Activated T-cell treated with anti-CD3 and anti-CD28 coated beads, Interleukin-2, amount 50 U/mL, for 24 hours (primary cell): ENCODE data around the gene LHX3.

Experiments used
- DNase-seq: peaks from one replicate; pipeline ENCODE4 v3.0.0-alpha.2; 2020
- H3K27ac Mint-ChIP-seq: 2 replicates; pipeline ENCODE4 v1.8.0; 2020; ENCODE audit warnings: mild to moderate bottlenecking, mixed read lengths
- H3K27me3 Mint-ChIP-seq: 2 replicates; pipeline ENCODE4 v1.8.0; 2020; ENCODE audit warnings: mixed read lengths
- H3K36me3 Mint-ChIP-seq: 2 replicates; pipeline ENCODE4 v1.8.0; 2020; ENCODE audit warnings: low read depth, mixed read lengths
- H3K4me1 Mint-ChIP-seq: 2 replicates; pipeline ENCODE4 v1.8.0; 2020; ENCODE audit warnings: low read depth, mixed read lengths
- H3K4me3 Mint-ChIP-seq: 2 replicates; pipeline ENCODE4 v1.8.0; 2020; ENCODE audit warnings: mild to moderate bottlenecking, moderate library complexity, mixed read lengths
- H3K9me3 Mint-ChIP-seq: 2 replicates; pipeline ENCODE4 v1.8.0; 2020; ENCODE audit warnings: mixed read lengths

LHX3 gene

GRCh38 chr9:136191099-136191959 lies 13.6 kb downstream of the LHX3 start:
- Mint-ChIP-seq H3K4me1 (peaks cover 3% of the 10 kb centered on the region), H3K27ac (no peak overlapping the region)

GRCh38 chr9:136190656-136191055 lies 14.3 kb downstream of the LHX3 start:
- Mint-ChIP-seq H3K27me3 (peaks cover 66% of the 10 kb centered on the region), H3K36me3 (no peaks in the 10 kb centered on the region), H3K9me3 (no peaks in the 10 kb centered on the region), H3K27ac (no peak overlapping the region), H3K4me1 (no peaks in the 10 kb centered on the region), H3K4me3 (no peak overlapping the region)
- DNase-seq = no peak

More at GRCh38 chr9:136191099-136191959, 13.6 kb downstream of the LHX3 start:
- Mint-ChIP-seq H3K36me3 (no peaks in the 10 kb centered on the region), H3K27me3 (peaks cover 70% of the 10 kb centered on the region), H3K4me3 (no peak overlapping the region), H3K9me3 (no peaks in the 10 kb centered on the region)
- DNase-seq = no peak

DNA sequence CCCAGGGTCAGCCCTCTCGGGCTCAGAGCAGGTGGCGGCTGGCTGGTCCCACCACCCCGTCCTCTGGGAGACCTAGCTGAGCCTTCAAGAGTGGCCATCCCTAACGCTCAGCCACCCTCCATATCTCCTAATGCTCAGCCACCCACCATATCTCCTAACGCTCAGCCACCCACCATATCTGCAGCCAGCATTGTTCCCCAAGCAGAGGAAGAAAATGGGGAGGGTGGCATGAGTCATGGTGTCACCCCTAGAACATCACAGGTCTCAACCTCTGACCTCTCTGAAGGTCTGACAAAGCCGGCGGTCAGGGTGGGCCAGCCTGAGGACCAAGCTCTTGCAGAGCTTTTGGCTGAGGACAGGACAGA lies 14.7 kb downstream of the LHX3 start:
- no peaks in the 10 kb centered on the region for H3K9me3 Mint-ChIP-seq
- H3K4me3 Mint-ChIP-seq = no peak overlapping the region
- H3K4me1 Mint-ChIP-seq = no peaks in the 10 kb centered on the region
- no peak overlapping the region for H3K27ac Mint-ChIP-seq
- no peak for DNase-seq
- peaks cover 67% of the 10 kb centered on the region for H3K27me3 Mint-ChIP-seq
- no peaks in the 10 kb centered on the region for H3K36me3 Mint-ChIP-seq

DNA sequence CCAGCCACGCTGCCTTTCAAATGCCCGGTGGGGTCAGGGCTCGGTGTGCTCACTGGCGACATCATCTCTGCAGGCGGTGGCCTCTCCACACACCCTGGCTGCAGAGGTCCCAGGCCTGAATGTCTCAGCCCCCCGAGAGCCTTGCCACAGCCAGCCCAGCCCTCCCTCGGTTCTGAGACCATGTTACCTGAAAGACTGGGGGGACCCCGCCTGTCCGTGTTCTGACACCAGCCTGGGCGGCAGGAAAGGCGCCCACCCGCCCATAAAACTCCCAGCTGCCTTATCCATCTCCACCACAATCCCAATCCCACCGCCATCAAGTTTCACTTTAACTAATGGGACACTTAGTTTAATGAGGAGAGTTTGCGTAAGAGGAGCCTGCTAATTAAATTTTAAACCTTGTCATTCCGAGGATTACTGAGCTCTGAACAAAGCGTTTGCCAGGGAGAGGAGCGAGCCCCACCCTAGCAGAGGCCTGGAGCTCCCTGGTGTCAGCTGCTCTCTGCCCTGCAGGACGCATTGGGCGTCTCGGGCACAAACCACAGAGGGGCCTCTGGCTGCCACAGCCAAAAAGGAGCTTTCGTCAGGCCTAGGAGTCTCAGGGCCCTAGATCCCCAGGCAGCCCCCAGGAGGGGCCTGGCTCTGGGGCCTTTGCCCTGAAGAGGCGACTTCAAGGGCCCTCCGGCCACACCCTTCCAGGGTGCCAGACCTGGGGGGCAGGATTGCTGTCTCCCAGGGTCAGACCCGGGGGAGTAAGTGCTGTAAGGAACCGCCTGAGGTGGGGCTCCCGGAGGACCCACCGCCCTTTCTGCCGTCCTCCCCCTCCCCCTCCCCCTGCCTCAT lies 15.3 kb downstream of the LHX3 start:
- no peak for DNase-seq
- H3K27ac Mint-ChIP-seq = no peak overlapping the region

DNA sequence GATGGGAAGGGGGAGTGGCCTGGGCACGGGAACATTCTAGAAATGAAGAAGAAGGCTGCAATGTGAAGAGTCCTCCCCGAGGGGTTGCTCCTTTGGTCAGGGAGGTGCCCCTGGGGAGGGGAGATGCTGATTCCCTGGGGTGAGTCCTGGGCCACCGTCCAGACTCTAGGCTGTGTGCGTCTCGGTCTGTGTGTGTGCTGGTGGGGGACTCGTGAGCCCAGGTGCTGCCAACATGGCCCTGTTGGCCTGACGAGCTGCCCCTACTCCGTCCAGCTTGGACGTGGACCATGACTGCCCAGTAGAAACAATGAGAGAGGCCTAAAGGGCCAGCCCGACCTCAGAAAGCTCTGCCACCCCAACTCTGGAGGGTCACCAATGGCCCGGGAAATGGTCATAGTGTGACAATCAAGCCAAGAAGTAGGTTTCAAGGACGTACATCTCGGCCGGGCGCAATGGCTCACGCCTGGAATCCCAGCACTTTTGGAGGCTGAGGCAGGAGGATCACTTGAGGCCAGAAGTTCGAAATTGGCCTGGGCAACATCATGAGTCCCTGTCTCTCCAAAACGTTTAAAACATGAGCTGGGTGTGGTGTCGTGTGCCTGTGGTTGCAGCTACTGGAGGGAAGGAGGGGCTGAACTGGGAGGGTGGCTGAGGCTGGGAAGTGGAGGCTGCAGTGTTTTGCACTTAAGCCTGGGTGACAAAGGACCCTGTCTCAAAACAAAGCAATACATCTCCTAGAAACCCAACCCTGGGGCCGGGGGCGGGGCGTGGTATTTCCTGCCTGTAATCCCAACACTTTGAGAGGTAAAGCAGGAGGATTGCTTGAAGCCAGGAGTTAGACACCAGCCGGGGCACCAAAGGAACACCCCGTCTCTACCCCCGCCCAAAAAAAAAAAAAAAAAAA lies 17.0 kb downstream of the LHX3 start:
- Mint-ChIP-seq H3K27ac (no peak overlapping the region), H3K4me3 (no peak overlapping the region), H3K4me1 (no peaks in the 10 kb centered on the region), H3K36me3 (no peaks in the 10 kb centered on the region), H3K9me3 (no peaks in the 10 kb centered on the region), H3K27me3 (peaks cover 62% of the 10 kb centered on the region)
- DNase-seq = no peak

More for the DNA sequence above, 15.3 kb downstream of the LHX3 start:
- H3K36me3 Mint-ChIP-seq = no peaks in the 10 kb centered on the region
- no peaks in the 10 kb centered on the region for H3K9me3 Mint-ChIP-seq
- H3K27me3 Mint-ChIP-seq = peaks cover 67% of the 10 kb centered on the region
- H3K4me3 Mint-ChIP-seq = no peak overlapping the region
- no peaks in the 10 kb centered on the region for H3K4me1 Mint-ChIP-seq

DNA sequence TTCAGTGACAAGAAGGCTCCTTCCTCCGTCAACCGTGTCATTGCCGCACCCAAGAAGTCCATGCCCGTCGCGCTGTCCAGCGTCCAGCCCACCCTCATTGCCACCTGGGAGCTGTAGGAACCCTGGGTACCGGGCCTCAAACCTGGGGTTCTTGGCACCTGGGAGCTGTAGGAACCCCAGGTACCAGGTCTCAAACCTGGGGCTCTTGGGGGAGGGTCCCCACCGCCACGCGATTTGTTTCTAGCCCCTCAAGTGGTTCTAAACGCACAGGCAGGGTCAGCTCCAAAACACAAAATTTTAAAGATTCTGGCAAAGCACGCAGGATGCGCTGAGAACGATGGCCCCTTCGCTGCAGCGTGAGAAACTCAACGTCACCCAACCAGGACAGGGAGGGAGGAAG lies 17.7 kb downstream of the LHX3 start:
- H3K4me3 Mint-ChIP-seq = no peak overlapping the region
- no peak overlapping the region for H3K27ac Mint-ChIP-seq
- H3K4me1 Mint-ChIP-seq = no peaks in the 10 kb centered on the region
- no peaks in the 10 kb centered on the region for H3K9me3 Mint-ChIP-seq
- peaks cover 58% of the 10 kb centered on the region for H3K27me3 Mint-ChIP-seq
- H3K36me3 Mint-ChIP-seq = no peaks in the 10 kb centered on the region
- no peak for DNase-seq

DNA sequence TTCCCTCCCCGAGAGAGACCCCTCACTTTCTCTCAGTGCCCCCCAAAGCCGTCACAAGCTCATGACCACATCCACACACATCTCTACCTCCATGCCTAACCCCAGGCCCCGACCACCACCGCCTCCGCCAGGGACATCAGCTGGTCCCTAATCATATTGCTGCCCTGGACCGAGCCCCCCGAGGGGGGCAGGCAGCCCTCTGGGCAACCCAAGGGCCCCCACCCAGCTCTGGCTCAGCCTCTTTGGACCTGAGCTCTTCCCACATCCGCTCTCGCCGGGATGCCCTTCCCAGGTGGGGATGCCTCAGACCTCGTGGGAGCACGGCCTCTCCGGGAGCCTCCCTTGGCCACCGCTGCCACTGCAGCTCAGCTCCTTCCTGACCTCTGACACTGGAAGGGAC lies 18.5 kb downstream of the LHX3 start:
- no peak overlapping the region for H3K4me3 Mint-ChIP-seq
- H3K27me3 Mint-ChIP-seq = peaks cover 50% of the 10 kb centered on the region
- H3K36me3 Mint-ChIP-seq = no peaks in the 10 kb centered on the region
- H3K9me3 Mint-ChIP-seq = no peaks in the 10 kb centered on the region
- DNase-seq = no peak
- H3K27ac Mint-ChIP-seq = no peak overlapping the region
- H3K4me1 Mint-ChIP-seq = no peaks in the 10 kb centered on the region

DNA sequence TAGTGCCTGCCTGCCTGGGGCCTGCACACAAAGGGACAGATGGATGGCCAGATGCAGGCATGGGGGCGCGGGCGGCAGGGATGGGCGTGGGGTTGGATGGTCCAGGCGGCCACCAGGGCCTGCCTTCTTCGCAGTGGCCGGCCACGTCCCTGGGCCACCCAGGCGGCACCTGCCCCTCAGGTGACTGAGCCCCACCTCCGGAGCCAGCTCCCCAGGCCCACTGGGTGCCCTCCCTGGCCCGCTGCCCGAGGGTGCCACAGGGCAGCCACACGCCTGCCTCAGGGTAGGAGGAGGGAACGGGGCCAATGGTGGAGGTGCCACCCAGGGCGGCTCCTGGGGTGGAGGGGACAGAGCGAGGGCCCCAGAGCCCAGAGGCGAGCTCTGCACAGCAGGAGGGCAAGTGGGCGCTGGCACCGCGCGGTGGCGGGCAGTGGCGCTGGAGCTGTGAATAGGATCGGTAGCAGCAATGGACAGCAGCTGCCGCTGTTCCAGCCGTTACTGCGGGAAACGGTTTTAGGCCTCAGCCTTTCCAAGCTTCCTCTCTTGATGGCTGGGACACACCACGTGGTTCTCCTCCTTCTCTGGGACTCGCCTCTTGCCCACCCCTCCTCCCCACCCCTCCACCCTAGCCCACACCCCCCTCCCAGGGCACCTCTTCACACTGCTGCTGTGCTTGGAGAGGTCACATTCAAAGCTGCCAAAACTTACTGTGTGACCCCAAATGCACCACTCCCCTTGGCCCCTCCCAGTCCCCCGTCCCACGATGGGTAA lies 19.1 kb downstream of the LHX3 start:
- peaks cover 44% of the 10 kb centered on the region for H3K27me3 Mint-ChIP-seq
- H3K27ac Mint-ChIP-seq = no peak overlapping the region
- DNase-seq = no peak
- H3K4me1 Mint-ChIP-seq = no peaks in the 10 kb centered on the region
- H3K4me3 Mint-ChIP-seq = no peak overlapping the region
- H3K9me3 Mint-ChIP-seq = no peaks in the 10 kb centered on the region
- H3K36me3 Mint-ChIP-seq = no peaks in the 10 kb centered on the region

DNA sequence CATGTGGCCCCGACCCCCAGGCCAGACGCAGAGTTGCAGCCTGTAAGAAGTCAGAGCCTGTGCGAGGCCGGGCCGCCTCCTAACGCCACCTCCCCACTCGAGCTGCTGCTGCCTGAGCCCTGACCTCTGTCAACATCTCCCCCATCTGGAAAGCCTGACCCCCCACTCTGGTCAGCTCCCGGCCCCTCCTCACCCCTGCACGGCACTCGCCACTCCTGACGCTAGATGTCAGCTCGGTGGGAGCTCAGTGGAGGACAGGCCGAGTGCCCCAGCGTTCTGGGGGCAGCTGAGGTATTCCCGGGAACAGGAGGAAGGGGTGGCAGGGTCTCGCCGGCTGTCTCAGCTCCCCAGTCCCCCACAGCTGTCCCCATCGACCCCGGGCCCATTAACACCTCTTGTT lies 19.9 kb downstream of the LHX3 start:
- Mint-ChIP-seq H3K4me3 (no peak overlapping the region), H3K4me1 (no peaks in the 10 kb centered on the region), H3K27me3 (peaks cover 37% of the 10 kb centered on the region), H3K27ac (no peak overlapping the region), H3K36me3 (no peaks in the 10 kb centered on the region), H3K9me3 (no peaks in the 10 kb centered on the region)
- no peak for DNase-seq

- Mint-ChIP-seq H3K4me3 (no peak overlapping the region), H3K27ac (no peak overlapping the region), H3K4me1 (no peaks in the 10 kb centered on the region), H3K9me3 (no peaks in the 10 kb centered on the region), H3K36me3 (no peaks in the 10 kb centered on the region), H3K27me3 (peaks cover 28% of the 10 kb centered on the region)
- DNase-seq = no peak
These were observed 22.0 kb downstream of the LHX3 start for GRCh38 chr9:136182850-136183422.

DNA sequence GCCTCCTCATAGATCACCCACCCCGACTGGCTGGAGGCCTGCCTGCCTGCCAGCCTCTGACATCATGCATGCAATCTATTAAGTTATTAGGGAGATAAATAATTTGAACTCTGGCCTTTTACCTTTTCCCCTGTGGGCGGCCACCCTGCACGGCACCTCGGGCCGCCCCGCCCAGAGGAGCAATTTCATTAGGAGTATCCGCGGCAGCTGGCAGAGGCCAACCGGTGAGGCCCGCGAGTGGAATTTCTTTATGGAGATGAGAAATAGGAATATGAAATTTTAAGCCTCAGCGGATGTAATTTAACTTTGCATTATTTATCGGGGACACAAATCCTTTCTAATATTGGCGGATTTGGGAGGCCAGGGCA lies 22.5 kb downstream of the LHX3 start:
- Mint-ChIP-seq H3K27ac (no peak overlapping the region), H3K4me3 (no peak overlapping the region), H3K36me3 (no peaks in the 10 kb centered on the region), H3K9me3 (no peaks in the 10 kb centered on the region), H3K4me1 (no peaks in the 10 kb centered on the region), H3K27me3 (peaks cover 22% of the 10 kb centered on the region)
- DNase-seq = no peak

- Mint-ChIP-seq H3K36me3 (no peaks in the 10 kb centered on the region), H3K27ac (no peak overlapping the region), H3K4me1 (no peaks in the 10 kb centered on the region), H3K4me3 (no peak overlapping the region), H3K9me3 (no peaks in the 10 kb centered on the region), H3K27me3 (peaks cover 19% of the 10 kb centered on the region)
- DNase-seq = no peak
These were observed 23.0 kb downstream of the LHX3 start for GRCh38 chr9:136181784-136182419.

DNA sequence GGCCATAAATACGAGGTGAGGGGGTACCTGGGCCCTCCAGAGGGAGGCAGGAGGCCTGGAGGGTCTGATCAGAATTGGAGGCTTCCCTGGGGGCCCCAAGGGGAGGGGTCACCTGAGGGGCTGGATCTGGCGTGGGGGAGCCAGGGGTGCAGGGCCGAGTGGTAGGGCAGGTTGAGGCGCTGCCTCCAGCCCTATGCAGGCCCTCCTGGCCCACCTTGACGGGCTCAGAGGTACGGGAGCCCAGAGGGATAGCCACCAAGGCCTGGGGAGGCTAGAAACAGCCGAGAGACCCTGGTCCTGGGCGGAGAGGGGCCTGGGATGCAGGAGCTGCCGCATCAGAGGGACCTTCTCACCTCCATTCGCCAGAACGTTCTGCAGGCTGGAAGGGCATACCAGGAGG lies 24.3 kb downstream of the LHX3 start:
- no peak for DNase-seq
- H3K27me3 Mint-ChIP-seq = peaks cover 10% of the 10 kb centered on the region
- H3K36me3 Mint-ChIP-seq = no peaks in the 10 kb centered on the region
- H3K4me1 Mint-ChIP-seq = no peaks in the 10 kb centered on the region
- H3K27ac Mint-ChIP-seq = no peak overlapping the region
- H3K9me3 Mint-ChIP-seq = no peaks in the 10 kb centered on the region
- H3K4me3 Mint-ChIP-seq = no peak overlapping the region
